ENCODE data around the gene VPS13D.

Gene VPS13D

DNA sequence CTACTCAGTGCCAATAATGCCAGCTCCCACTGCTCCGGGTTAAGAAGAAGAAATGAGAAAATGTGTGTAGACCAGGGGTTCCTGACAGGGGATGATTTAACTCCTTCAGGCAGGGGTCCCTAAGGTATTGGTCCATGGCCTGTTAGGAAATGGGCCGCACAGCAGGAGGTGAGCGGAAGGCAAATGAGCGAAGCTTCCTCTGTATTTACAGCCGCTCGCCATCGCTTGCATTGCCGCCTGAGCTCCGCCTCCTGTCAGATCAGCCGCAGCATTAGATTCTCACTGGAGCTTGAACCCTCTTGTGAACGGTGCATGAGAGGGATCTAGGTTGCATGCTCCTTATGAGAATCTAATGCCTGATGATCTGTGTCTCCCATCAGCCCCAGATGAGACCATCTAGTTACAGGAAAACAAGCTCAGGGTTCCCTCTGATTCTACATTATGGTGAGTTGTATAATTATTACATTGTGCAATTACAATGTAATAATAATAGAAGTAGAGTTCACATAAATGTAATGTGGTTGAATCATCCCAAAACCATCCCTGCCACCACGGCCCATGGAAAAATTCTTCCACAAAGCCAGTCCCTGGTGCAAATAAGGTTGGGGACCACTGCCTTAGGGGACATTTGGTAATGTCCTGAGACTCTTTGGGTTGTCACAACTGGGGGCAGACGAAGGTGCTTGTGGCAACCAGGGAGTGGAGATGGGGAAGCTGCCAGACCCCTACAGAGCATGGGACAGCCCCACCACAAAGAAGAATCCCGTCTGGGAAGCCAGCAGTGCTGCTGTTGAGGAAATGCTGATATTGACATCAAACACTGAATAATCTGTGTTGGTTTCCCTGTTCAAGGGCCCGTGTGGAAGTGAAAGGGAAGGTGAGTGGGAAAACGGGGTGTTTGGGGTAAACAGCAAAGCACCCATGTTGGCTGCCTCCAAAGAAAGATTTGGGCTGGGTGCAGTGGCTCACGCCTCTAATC lies 327.4 kb downstream of the VPS13D start:
- DNase-seq (ENCODE audit: low spot score) = no peak

DNA sequence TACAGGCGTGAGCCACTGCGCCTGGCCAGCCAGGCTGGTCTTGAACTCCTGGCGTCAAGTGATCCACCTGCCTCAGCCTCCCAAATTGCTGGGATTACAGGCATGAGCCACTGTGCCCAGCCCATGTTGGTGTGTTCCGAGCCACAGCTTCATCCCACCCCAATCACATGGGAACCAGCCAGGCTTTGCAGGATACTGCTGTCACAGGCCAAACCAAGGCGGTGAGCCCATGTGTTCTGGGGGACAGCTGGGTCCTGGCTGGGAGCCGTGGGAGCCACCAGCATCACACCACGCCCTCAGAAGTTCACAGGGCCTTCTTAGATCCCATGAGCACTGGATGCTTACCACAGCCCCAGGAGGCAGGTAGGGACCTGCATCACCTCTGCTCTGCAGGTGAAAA lies 331.3 kb downstream of the VPS13D start:
- DNase-seq (ENCODE audit: low spot score) = no peak
